Transverse colon (tissue), 4 donors: ENCODE data around the gene SLC35B4.

Experiments used
- EP300 ChIP-seq: sonication (generic); formaldehyde crosslinking; IDR thresholded peaks from one replicate; pipeline ENCODE4 v1.6.1; 2017; ENCODE audit warnings: antibody characterized with exemption, low read depth
- POLR2A ChIP-seq: fragments of 450-650 bp; IDR thresholded peaks from one replicate; pipeline ENCODE4 v1.6.1; 2016; ENCODE audit warnings: antibody characterized with exemption, mild to moderate bottlenecking, moderate library complexity
- POLR2AphosphoS5 ChIP-seq, 3 donors: sonication (generic); formaldehyde crosslinking; IDR thresholded peaks; one replicate each; pipeline ENCODE4 v1.6.1; 2016; ENCODE audit warnings: antibody characterized with exemption in 3 of 3
- TF ChIP-seq, protein P1 (sequence below), 5 experiments: fragments of 200-600 bp in 3 of 5; fragments of 450-650 bp in 2 of 5; sonication (generic) in 3 of 5; IDR thresholded peaks; 1 replicate in 2 of 5; 2 replicates in 3 of 5; pipeline ENCODE4 v1.5.1; 2016 to 2017; ENCODE audit warnings: antibody characterized with exemption in 5 of 5, inconsistent platforms in 3 of 5, mild to moderate bottlenecking in 2 of 5, moderate library complexity in 1 of 5

DNA sequence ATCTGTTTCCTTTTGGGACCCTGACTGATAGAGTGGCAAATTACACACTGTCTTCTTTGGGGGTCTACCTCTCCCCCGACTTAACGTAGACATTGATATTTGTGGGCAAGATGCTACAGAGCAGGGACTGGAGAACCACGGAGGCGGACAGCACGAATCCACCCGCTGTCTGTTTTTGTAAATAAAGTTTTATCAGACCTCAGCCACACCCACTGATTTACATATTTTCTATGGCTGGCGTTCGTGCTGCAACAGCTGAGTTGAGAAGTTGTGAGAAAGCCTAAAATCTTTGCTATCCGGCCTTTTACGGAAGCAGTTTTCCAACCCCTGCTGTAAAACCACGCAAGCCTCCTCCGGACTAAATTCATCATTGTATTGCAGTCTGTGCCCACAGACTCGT lies 17.2 kb upstream of the SLC35B4 start:
- TF ChIP-seq POLR2A = no peak
- TF ChIP-seq, protein P1, sequence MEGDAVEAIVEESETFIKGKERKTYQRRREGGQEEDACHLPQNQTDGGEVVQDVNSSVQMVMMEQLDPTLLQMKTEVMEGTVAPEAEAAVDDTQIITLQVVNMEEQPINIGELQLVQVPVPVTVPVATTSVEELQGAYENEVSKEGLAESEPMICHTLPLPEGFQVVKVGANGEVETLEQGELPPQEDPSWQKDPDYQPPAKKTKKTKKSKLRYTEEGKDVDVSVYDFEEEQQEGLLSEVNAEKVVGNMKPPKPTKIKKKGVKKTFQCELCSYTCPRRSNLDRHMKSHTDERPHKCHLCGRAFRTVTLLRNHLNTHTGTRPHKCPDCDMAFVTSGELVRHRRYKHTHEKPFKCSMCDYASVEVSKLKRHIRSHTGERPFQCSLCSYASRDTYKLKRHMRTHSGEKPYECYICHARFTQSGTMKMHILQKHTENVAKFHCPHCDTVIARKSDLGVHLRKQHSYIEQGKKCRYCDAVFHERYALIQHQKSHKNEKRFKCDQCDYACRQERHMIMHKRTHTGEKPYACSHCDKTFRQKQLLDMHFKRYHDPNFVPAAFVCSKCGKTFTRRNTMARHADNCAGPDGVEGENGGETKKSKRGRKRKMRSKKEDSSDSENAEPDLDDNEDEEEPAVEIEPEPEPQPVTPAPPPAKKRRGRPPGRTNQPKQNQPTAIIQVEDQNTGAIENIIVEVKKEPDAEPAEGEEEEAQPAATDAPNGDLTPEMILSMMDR (IDR thresholded peaks at IDR 0.05) = no peak
- no peak for TF ChIP-seq EP300
- TF ChIP-seq POLR2AphosphoS5 (IDR thresholded peaks at IDR 0.05) = no peak
